GM20431 (cell line): ENCODE data around the gene NECTIN2.

Source experiments
- in situ Hi-C: fragments of 300-500 bp; cut with MseI, MboI; formaldehyde crosslinking; loops from one replicate; pipeline ENCODE4 v1.15.0; 2020; ENCODE audit warnings: low sequenced_read_pairs; ENCODE audit not compliant: unreplicated experiment

NECTIN2 gene

GRCh38 chr19:44845612-44846454, at the start of gene NECTIN2:
TSS of gene NECTIN2 (plus strand) at chr19:44846297. CDS start at chr19:44846526, 229 bp downstream.
- in situ Hi-C loops, result no loop called here

GRCh38 chr19:44796701-44797115, 49.4 kb upstream of the NECTIN2 start:
- in situ Hi-C loops, result no loop called here

GRCh38 chr19:44799627-44800346, 46.3 kb upstream of the NECTIN2 start:
- in situ Hi-C loops, result no loop called here

- in situ Hi-C loops, result no loop called here
Observed at GRCh38 chr19:44800461-44800860, 45.6 kb upstream of the NECTIN2 start.

- in situ Hi-C loops, result no loop called here
Observed at GRCh38 chr19:44803442-44804428, 42.4 kb upstream of the NECTIN2 start.

DNA sequence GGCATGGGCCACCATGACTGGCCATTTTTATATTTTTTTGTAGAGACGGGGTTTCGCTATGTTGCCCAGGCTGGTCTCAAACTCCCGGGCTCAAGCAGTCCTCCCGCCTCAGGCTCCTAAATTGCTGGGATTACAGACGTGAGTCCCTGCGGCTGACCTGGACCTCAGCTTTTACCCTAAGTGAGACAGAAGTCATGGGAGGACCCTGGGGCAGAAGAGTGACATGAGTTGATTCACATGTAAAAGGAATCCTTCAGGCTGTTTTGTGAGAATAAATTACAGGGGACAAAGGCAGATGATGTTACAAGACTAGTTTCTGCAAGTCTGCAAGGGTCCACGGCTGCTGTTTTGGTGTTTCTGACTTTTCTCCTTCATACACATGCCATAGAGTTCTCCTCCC, 39.8 kb upstream of the NECTIN2 start:
- in situ Hi-C loops, result no loop called here

DNA sequence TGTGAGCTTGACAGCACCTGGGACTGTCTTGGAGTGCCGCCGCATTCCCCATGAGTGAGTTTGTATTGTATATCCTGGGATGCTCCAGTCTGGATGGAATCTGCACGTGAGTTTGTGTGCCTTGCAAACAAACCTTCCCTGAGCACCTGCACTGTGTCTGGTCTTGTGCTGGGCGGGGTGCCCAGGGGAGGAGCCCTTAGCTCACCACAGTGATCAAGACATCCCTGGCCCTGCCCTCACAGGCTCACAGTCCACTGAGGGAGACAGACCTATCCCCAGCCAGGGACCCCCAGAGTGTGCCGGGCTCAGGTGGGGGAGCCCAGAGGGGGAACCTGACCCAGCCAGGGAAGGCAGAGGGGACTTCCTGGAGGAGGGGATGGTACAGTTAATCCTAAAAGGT, 38.9 kb upstream of the NECTIN2 start:
- in situ Hi-C loops, result no loop called here

DNA sequence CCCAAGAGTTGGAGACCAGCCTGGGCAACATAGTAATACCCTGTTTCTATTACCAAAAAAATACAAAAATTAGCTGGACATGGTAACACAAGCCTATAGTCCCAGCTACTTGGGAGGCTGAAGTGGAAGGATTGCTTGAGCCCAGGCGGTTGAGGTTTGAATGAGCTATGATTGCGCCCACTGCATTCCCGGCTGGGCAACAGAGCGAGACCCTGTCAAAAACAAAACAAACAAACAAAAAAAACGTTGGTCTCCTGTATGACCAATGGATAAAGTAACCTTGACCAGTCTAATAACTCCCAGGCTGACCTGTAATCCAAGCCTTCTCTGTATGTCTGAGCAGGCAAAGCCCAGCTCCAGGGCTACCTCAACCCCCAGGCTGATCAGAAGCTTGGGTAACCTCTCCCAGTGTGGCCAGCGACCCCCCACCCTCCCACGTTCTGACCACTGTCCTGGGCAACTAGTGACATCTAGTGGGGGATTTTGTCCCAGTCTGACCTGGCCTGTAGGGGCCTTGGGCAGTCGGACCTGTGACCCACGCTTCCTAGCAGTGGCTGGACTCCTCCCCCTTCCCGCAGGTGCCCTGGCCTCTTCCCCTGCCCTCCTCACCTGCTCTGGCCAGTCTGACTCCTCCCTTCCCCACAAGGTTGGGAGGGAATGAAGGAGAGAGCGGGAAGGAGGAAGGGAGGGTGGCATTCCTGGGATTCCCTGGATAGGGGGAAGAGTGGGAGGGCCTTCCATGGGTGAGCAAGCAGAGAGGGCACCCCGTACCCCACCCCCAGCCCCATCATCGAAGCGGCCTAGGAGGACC, 38.2 kb upstream of the NECTIN2 start:
- in situ Hi-C loops, result no loop called here

DNA sequence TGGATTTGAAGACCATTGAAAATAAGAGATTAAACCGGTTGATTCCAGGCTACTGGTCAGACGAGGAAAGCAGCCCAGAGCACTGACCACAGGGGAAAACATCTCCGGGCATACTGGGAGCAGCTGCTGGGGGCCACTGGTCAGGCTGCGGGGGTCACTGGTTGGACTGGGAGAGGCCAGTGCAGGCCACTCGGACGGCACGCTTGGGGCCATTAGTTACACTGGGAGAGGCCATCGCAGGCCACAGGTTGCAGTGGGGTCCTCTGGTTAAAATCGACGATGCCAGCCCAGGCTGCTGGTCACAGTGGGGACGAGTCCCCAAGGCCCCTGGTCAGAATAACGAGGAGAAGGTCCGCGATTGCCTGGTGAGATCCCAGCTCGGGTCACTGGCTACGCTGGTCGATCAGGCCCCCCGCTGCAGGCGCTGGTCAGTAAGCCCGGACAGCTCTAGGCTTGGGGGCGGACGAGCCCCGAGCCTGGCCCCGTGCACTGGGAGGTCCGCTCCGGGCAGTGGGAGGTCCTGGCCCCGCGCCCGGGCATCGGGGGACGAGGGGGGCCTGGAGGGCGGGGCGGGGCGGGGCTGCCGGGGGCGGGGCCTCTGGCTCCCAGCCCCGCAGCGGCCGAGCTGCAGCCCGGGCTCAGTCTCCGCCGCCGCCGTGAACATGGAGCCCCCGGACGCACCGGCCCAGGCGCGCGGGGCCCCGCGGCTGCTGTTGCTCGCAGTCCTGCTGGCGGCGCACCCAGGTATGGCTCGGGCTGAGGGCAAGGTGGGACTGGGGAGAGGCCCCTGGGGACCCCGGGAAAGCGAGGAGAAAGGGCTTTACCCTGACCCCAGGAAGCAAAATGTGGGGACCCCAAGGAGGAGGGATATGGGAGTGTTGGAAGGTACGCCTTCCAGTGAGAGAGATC, 37.4 kb upstream of the NECTIN2 start, which contains the start of gene BCAM:
TSS of gene BCAM (plus strand) at position 641 of the 909 bp plus-strand sequence. CDS start at position 663, 22 bp downstream.
- in situ Hi-C loops, result no loop called here

DNA sequence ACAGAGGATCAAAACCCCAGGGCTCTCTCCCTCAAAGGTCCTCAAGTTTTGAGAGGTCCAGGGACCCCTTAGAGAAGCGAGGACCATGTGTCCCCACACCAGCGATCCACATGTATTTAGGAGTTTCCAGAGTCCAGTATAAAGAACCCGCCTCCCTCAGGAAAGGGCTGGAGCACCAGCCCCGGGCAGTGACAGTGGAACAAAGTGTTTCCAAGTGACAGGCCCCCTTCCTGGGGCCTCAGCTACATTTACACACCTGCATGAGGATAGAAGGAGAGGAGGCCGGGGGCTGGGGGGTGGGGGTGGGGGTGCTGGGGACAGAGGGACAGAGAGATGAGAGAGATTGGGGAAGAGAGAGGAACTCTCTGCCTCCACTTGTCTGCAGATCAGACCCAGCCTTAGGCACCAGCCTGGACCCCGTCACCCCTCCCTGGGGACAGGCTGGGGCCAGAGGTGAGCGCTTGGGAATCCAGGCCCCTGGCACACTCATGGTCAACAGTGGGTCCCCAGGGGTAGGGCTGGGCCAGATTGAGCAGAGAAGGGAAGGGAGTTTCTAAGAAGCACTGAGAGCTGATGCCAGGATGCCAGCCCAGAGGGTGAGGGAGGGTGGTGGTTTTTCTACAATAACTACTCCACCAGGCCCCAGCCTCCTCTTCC, 36.4 kb upstream of the NECTIN2 start:
- in situ Hi-C loops, result no loop called here

DNA sequence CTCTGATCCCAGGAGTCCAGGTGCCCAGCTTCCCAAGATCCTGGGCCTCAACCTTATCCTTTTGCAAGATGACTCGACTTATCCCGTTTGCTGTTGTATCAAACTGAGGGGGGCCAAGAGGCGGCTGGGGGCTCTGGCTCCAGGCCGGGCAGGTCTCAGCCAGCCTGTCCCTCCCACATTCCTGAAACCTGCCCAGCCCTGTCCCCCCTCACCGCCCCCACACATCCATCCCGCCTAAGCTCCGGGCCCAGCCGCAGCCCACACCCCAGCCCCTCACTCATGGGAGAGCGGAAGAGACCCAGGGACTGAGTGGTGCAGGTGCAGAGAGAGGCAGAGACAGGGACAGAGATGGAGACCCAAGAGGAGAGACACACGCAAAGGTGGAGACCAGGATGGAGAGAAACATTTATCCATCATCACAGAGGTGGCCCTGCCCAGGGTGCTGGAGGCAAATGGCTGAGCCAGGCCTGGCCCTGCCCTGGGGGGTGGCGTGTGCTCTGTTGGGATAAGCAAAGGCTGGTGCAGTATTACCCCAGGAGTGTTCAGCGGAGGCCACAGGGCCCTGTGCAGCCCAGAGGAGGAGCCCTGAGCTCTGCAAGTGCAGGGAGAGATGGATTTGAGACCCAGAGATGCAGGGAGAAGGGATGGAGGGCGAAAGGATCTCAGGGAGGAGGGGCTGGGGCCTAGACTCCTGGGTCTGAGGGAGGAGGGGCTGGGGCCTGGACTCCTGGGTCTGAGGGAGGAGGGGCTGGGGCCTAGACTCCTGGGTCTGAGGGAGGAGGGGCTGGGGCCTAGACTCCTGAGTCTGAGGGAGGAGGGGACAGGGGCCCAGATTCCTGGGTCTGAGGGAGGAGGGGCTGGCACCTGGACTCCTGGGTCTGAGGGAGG, 35.6 kb upstream of the NECTIN2 start:
- in situ Hi-C loops, result no loop called here

GRCh38 chr19:44811122-44811419, 35.0 kb upstream of the NECTIN2 start:
- in situ Hi-C loops, result no loop called here

- in situ Hi-C loops, result no loop called here
Observed at GRCh38 chr19:44812142-44812718, 33.9 kb upstream of the NECTIN2 start.

DNA sequence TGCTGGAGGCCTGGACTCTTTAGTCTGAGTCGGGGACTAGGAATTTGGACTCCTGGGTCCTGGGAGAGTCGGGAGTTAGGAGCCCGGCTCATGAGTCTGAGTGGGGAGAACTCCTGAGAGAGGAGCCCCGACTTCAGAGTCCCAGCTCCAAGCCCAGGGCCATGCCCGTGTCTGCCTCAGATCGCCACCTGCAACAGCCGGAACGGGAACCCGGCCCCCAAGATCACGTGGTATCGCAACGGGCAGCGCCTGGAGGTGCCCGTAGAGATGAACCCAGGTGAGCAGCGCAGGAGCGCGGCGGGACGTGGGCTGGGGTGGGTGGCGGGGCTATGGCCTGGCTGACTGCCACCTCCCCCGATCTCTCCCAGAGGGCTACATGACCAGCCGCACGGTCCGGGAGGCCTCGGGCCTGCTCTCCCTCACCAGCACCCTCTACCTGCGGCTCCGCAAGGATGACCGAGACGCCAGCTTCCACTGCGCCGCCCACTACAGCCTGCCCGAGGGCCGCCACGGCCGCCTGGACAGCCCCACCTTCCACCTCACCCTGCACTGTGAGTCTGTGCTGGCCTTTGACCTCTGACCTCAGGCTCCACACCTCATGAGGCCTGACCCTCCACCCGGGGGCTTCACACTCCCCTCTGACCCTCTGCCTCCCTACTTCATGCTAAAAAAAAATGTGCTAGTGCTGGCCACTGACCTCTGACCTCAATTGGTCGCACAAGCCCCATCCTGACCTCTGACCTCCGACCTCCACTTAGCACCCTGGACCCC, 32.8 kb upstream of the NECTIN2 start:
- in situ Hi-C loops, result no loop called here

- in situ Hi-C loops, result no loop called here
Observed at GRCh38 chr19:44813841-44814470, 32.1 kb upstream of the NECTIN2 start.
